Naive thymus-derived CD4-positive, alpha-beta T cell (primary cell): ENCODE results near the gene OR6C68. TPM values are rescaled to one million over a fixed set of nuclear protein-coding genes. Genes with fewer than 3 reads are reported as not detected.
"Not testable (repeated sequence)": the region's sequence is repeated elsewhere in the genome, so short reads cannot be mapped to it uniquely, and the experiment has no call there.

Experiments
- ATAC-seq: fragments of 150-1000 bp; cut with Tn5 transposase; 2 replicates; pipeline ENCODE4 v1.10.0; 2021; ENCODE audit warnings: mild to moderate bottlenecking, moderate library complexity
- CTCF ChIA-PET: fragments of 350-600 bp; sonication (Branson Sonifier 250); formaldehyde crosslinking; loops from one replicate; lab custom pipeline; 2021; ENCODE audit warnings: antibody characterized with exemption; lab: Charles Lee
- POLR2A ChIA-PET: fragments of 350-600 bp; sonication (Branson Sonifier 250); formaldehyde crosslinking; loops from one replicate; lab custom pipeline; 2021; ENCODE audit warnings: antibody characterized with exemption, inconsistent platforms; lab: Charles Lee
- DNase-seq, 9 donors: peaks; one replicate each; pipeline versions ENCODE4 v3.0.0 to v3.0.0-alpha.2; 2020 to 2022; ENCODE audit warnings: mixed read lengths in 1 of 9
- H3K27ac ChIP-seq: one replicate; pipeline ENCODE4 v1.7.0; 2013; ENCODE audit warnings: mild to moderate bottlenecking, low read depth, low read length, moderate library complexity
- H3K27me3 ChIP-seq, 2 donors: one replicate each; pipeline ENCODE4 v1.7.0; 2013; ENCODE audit warnings: low read length in 2 of 2, mild to moderate bottlenecking in 2 of 2, moderate library complexity in 2 of 2; ENCODE audit not compliant: control insufficient read depth in 2 of 2, insufficient read depth in 2 of 2
- H3K36me3 ChIP-seq, 3 experiments: 1 replicate in 2 of 3; 2 replicates in 1 of 3; pipeline ENCODE4 v1.7.0; 2013; ENCODE audit warnings: low read length in 3 of 3, mild to moderate bottlenecking in 3 of 3, moderate library complexity in 1 of 3; ENCODE audit not compliant: insufficient read depth in 3 of 3, control insufficient read depth in 2 of 3
- H3K4me1 ChIP-seq, 2 donors: one replicate each; pipeline ENCODE4 v1.7.0; 2013; ENCODE audit warnings: low read length in 2 of 2, mild to moderate bottlenecking in 2 of 2, moderate library complexity in 1 of 2; ENCODE audit not compliant: control insufficient read depth in 2 of 2, insufficient read depth in 2 of 2
- H3K4me3 ChIP-seq: 2 replicates; pipeline ENCODE4 v1.7.0; 2013; ENCODE audit warnings: mild to moderate bottlenecking, low read length
- H3K9me3 ChIP-seq, 3 experiments: 1 replicate in 2 of 3; 2 replicates in 1 of 3; pipeline ENCODE4 v1.7.0; 2013; ENCODE audit warnings: low read length in 3 of 3; ENCODE audit not compliant: control insufficient read depth in 2 of 3
- H3K27ac Mint-ChIP-seq, 9 donors: one replicate each; pipeline ENCODE4 v1.8.0; 2020 to 2022; ENCODE audit warnings: mixed read lengths in 9 of 9, mild to moderate bottlenecking in 8 of 9, moderate library complexity in 5 of 9, inconsistent platforms in 2 of 9
- H3K27me3 Mint-ChIP-seq, 5 donors: one replicate each; pipeline ENCODE4 v1.8.0; 2021 to 2022; ENCODE audit warnings: mixed read lengths in 5 of 5, mild to moderate bottlenecking in 1 of 5
- H3K36me3 Mint-ChIP-seq, 5 donors: one replicate each; pipeline ENCODE4 v1.8.0; 2020 to 2022; ENCODE audit warnings: mixed read lengths in 5 of 5, mild to moderate bottlenecking in 3 of 5, inconsistent platforms in 1 of 5
- H3K4me1 Mint-ChIP-seq, 7 donors: one replicate each; pipeline ENCODE4 v1.8.0; 2020 to 2022; ENCODE audit warnings: mixed read lengths in 7 of 7, mild to moderate bottlenecking in 3 of 7, inconsistent platforms in 1 of 7
- H3K4me3 Mint-ChIP-seq, 10 donors: one replicate each; pipeline ENCODE4 v1.8.0; 2020 to 2022; ENCODE audit warnings: mild to moderate bottlenecking in 10 of 10, mixed read lengths in 10 of 10, moderate library complexity in 6 of 10, inconsistent platforms in 2 of 10
- H3K9me3 Mint-ChIP-seq, 11 donors: one replicate each; pipeline ENCODE4 v1.8.0; 2020 to 2022; ENCODE audit warnings: mixed read lengths in 11 of 11, mild to moderate bottlenecking in 4 of 11, inconsistent platforms in 1 of 11, moderate library complexity in 1 of 11
- intact Hi-C, 2 donors: fragments of 100-400 bp; cut with micrococcal nuclease; formaldehyde crosslinking; loops; one replicate each; pipeline ENCODE4 v1.15.1; 2023
- polyA plus RNA-seq, 2 donors: library from polyadenylated mRNA; unstranded; fragments of 300-500 nt; fragmentation: Illumina TruSeq; gene quantifications; one replicate each; pipeline ENCODE4 v1.2.3, GENCODE V29; 2021
- total RNA-seq, 6 experiments: library from RNA in 5 of 6; stranded (reverse) in 5 of 6; gene quantifications; 1 replicate in 5 of 6; 2 replicates in 1 of 6; pipeline ENCODE4 v1.2.3 and lab custom pipeline; 2021 to 2026

Gene OR6C68
- total RNA-seq = not detected
- polyA plus RNA-seq = not detected
- total RNA-seq (lab: John Stamatoyannopoulos, UW) = not detected

GRCh38 chr12:55492078-55492477, at the start of gene OR6C68:
TSS of gene OR6C68 (plus strand) at chr12:55492378. CDS start at chr12:55492378, 0 bp downstream.
- H3K27ac Mint-ChIP-seq = no peak within 1 kb of the TSS
- Histone ChIP-seq H3K9me3 (no peaks in the 10 kb centered on the region), H3K4me1 (no peaks in the 10 kb centered on the region), H3K27me3 (no peaks in the 10 kb centered on the region), H3K4me3 (no peak within 1 kb of the TSS), H3K27ac (no peak within 1 kb of the TSS), H3K36me3 (no peaks in the 10 kb centered on the region)
- H3K36me3 Mint-ChIP-seq = no peaks in the 10 kb centered on the region
- ChIA-PET POLR2A (interaction anchor here (0.5 kb wide), 1 partner anchor 684 kb away, joined by 3 read pairs; no protein-coding TSS in a partner anchor), CTCF (no interaction called here)
- no peak for ATAC-seq
- intact Hi-C loops = no loop called here
- DNase-seq = no peak
- H3K27me3 Mint-ChIP-seq = peaks cover 0 to 31% (median 10%) of the 10 kb centered on the region in 5 donors
- H3K4me1 Mint-ChIP-seq = no peaks in the 10 kb centered on the region
- H3K4me3 Mint-ChIP-seq = no peak within 1 kb of the TSS
- H3K9me3 Mint-ChIP-seq = peaks cover 0 to 2% (median 0%) of the 10 kb centered on the region in 11 donors

- Mint-ChIP-seq H3K4me3 (no peak within 1 kb of the TSS), H3K36me3 (peaks cover 0 to 5% (median 0%) of the 10 kb centered on the region in 5 donors), H3K4me1 (no peaks in the 10 kb centered on the region), H3K9me3 (peaks cover 0 to 36% (median 12%) of the 10 kb centered on the region in 11 donors), H3K27ac (no peak within 1 kb of the TSS), H3K27me3 (peaks cover 4 to 47% (median 16%) of the 10 kb centered on the region in 5 donors)
- ChIA-PET CTCF (no interaction called here), POLR2A (no interaction called here)
- no peaks in the 10 kb centered on the region for H3K4me1 ChIP-seq
- no peaks in the 10 kb centered on the region for H3K36me3 ChIP-seq
- DNase-seq (no peak), ATAC-seq (no peak)
- H3K27ac ChIP-seq = no peak within 1 kb of the TSS
- intact Hi-C loops = no loop called here
- no peak within 1 kb of the TSS for H3K4me3 ChIP-seq
- H3K27me3 ChIP-seq = no peaks in the 10 kb centered on the region
- H3K9me3 ChIP-seq = no peaks in the 10 kb centered on the region
Measured at GRCh38 chr12:55443776-55444175, 48.4 kb upstream of the OR6C68 start, which contains the start of gene OR6C2. TSS of gene OR6C2 (plus strand) at chr12:55444076. CDS start at chr12:55452214, 8,138 bp downstream.

GRCh38 chr12:55445357-55445756, 46.8 kb upstream of the OR6C68 start:
- DNase-seq (no peak), ATAC-seq (no peak)
- no peaks in the 10 kb centered on the region for H3K4me1 Mint-ChIP-seq
- Histone ChIP-seq H3K4me3 (no peak overlapping the region), H3K27me3 (no peaks in the 10 kb centered on the region), H3K27ac (no peak overlapping the region), H3K9me3 (no peaks in the 10 kb centered on the region), H3K36me3 (no peaks in the 10 kb centered on the region), H3K4me1 (no peaks in the 10 kb centered on the region)
- peaks cover 3 to 36% (median 16%) of the 10 kb centered on the region in 5 donors for H3K27me3 Mint-ChIP-seq
- ChIA-PET POLR2A (no interaction called here), CTCF (no interaction called here)
- intact Hi-C loops = no loop called here
- peaks cover 0 to 20% (median 5%) of the 10 kb centered on the region in 11 donors for H3K9me3 Mint-ChIP-seq
- peaks cover 0 to 1% (median 0%) of the 10 kb centered on the region in 5 donors for H3K36me3 Mint-ChIP-seq
- no peak overlapping the region for H3K4me3 Mint-ChIP-seq
- H3K27ac Mint-ChIP-seq = no peak overlapping the region

- Mint-ChIP-seq H3K27me3 (peaks cover 2 to 37% (median 19%) of the 10 kb centered on the region in 5 donors), H3K4me1 (no peaks in the 10 kb centered on the region), H3K9me3 (peaks cover 0 to 13% (median 3%) of the 10 kb centered on the region in 11 donors), H3K36me3 (no peaks in the 10 kb centered on the region), H3K4me3 (no peak overlapping the region), H3K27ac (no peak overlapping the region)
- intact Hi-C loops = no loop called here
- DNase-seq = no peak
- no peak overlapping the region for H3K27ac ChIP-seq
- POLR2A ChIA-PET = no interaction called here
- no peak overlapping the region for H3K4me3 ChIP-seq
- ATAC-seq = no peak
- no peaks in the 10 kb centered on the region for H3K27me3 ChIP-seq
- no peaks in the 10 kb centered on the region for H3K9me3 ChIP-seq
- H3K4me1 ChIP-seq = no peaks in the 10 kb centered on the region
- no peaks in the 10 kb centered on the region for H3K36me3 ChIP-seq
- CTCF ChIA-PET = no interaction called here
Measured at GRCh38 chr12:55446326-55446725, 45.9 kb upstream of the OR6C68 start.

GRCh38 chr12:55448825-55449224, 43.4 kb upstream of the OR6C68 start:
- H3K9me3 Mint-ChIP-seq = no peaks in the 10 kb centered on the region
- intact Hi-C loops = no loop called here
- Histone ChIP-seq H3K4me3 (no peak overlapping the region), H3K9me3 (no peaks in the 10 kb centered on the region), H3K36me3 (no peaks in the 10 kb centered on the region), H3K27ac (no peak overlapping the region), H3K4me1 (no peaks in the 10 kb centered on the region), H3K27me3 (no peaks in the 10 kb centered on the region)
- POLR2A ChIA-PET = no interaction called here
- H3K27me3 Mint-ChIP-seq = peaks cover 6 to 37% (median 26%) of the 10 kb centered on the region in 5 donors
- no peak overlapping the region for H3K27ac Mint-ChIP-seq
- ATAC-seq (no peak), DNase-seq (no peak)
- no peaks in the 10 kb centered on the region for H3K36me3 Mint-ChIP-seq
- no peak overlapping the region for H3K4me3 Mint-ChIP-seq
- CTCF ChIA-PET = no interaction called here
- H3K4me1 Mint-ChIP-seq = no peaks in the 10 kb centered on the region

GRCh38 chr12:55464926-55465325, 27.3 kb upstream of the OR6C68 start:
- H3K4me3 ChIP-seq, ATAC-seq, H3K4me1 Mint-ChIP-seq, H3K27ac ChIP-seq, H3K9me3 ChIP-seq, H3K36me3 Mint-ChIP-seq, H3K27me3 ChIP-seq, POLR2A ChIA-PET, intact Hi-C loops, H3K4me1 ChIP-seq, DNase-seq, H3K27ac Mint-ChIP-seq, H3K4me3 Mint-ChIP-seq, H3K36me3 ChIP-seq, CTCF ChIA-PET: not testable (repeated sequence)
- Mint-ChIP-seq H3K9me3 (peaks cover 0 to 25% (median 6%) of the 10 kb centered on the region in 11 donors), H3K27me3 (peaks cover 12 to 42% (median 26%) of the 10 kb centered on the region in 5 donors)

- no peak for ATAC-seq
- POLR2A ChIA-PET = no interaction called here
- Mint-ChIP-seq H3K27ac (no peak overlapping the region), H3K4me3 (no peak overlapping the region), H3K9me3 (peaks cover 0 to 19% (median 6%) of the 10 kb centered on the region in 11 donors), H3K27me3 (peaks cover 18 to 31% (median 23%) of the 10 kb centered on the region in 5 donors), H3K36me3 (no peaks in the 10 kb centered on the region), H3K4me1 (no peaks in the 10 kb centered on the region)
- Histone ChIP-seq H3K27me3 (no peaks in the 10 kb centered on the region), H3K27ac (no peak overlapping the region), H3K4me1 (no peaks in the 10 kb centered on the region), H3K36me3 (no peaks in the 10 kb centered on the region), H3K9me3 (no peaks in the 10 kb centered on the region), H3K4me3 (no peak overlapping the region)
- CTCF ChIA-PET = no interaction called here
- no peak for DNase-seq
- intact Hi-C loops = no loop called here
Measured at GRCh38 chr12:55467836-55468235, 24.3 kb upstream of the OR6C68 start.
